IPS-18c (cell line): ENCODE data around the gene TTBK1.
"Not testable (repeated sequence)": the region's sequence is repeated elsewhere in the genome, so short reads cannot be mapped to it uniquely, and the experiment has no call there.

Experiments
- H3K4me3 ChIP-seq: 2 replicates; pipeline ENCODE4 v1.7.0; 2013; ENCODE audit warnings: low read depth, mild to moderate bottlenecking, low read length, moderate library complexity; ENCODE audit not compliant: insufficient read depth
- H3K9me3 ChIP-seq: one replicate; pipeline ENCODE4 v1.6.1; 2013; ENCODE audit warnings: mild to moderate bottlenecking, low read length, moderate library complexity; ENCODE audit not compliant: control insufficient read depth, insufficient read depth

TTBK1 gene

GRCh38 chr6:43302126-43302525 lies 58.8 kb downstream of the TTBK1 start:
- Histone ChIP-seq H3K4me3 (no peak overlapping the region), H3K9me3 (no peaks in the 10 kb centered on the region)

DNA sequence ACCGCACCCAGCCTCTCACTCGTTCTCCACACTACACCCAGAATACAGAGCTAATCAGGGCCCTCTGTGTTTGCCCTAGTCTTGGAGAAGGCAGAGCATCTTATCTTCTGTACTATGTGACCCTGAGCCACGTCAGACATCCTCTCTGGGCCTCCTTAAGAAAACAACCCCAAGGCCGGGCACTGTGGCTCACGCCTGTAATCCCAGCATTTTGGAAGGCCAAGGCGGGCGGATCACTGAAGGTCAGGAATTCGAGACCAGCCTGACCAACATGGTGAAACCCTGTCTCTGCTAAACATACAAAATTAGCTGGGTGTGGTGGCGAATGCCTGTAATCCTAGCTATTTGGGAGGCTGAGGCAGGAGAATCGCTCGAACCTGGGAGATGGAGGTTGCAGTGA lies 59.7 kb downstream of the TTBK1 start:
- not testable (repeated sequence) for H3K4me3 ChIP-seq, H3K9me3 ChIP-seq

GRCh38 chr6:43303751-43304331 lies 60.6 kb downstream of the TTBK1 start:
- no peaks in the 10 kb centered on the region for H3K9me3 ChIP-seq
- no peak overlapping the region for H3K4me3 ChIP-seq

DNA sequence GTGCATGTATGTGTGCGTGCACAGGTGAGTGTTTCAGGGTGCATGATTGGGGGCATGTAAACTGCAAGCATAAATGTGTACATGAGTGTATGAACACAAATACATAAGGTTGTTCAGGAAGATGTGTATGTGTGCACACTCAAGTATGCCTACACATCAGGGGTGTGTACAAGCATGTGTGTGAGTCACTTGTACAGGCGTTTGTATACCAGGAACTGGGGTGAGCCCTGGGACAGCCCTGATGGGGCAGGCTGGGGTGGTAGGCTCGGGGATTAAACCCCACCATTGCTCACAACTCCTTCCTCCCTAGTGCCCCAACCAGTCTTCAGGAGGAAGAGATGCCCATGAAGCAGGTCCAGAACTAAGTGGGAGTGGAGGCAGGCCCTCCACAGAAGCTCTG lies 61.1 kb downstream of the TTBK1 start:
- Histone ChIP-seq H3K4me3 (no peak overlapping the region), H3K9me3 (no peaks in the 10 kb centered on the region)

DNA sequence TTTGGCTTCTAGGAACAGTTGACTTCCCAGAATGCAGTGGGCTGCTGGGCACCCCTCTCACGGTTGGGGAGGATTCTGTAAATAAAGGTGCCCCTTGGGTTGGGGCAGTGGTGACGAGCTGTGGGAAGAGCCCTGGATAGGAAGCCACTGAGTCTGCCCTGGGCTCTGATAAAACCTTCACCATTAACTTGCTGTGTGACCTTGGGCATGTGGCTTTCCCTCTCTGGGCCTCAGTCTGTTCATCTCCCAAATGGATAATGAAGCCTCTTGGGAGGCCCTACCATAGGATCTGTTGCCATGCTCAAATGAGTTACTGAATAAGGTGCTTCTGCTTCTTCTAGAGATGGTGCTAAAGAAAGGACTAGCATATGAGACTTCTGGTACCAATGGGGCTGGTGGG lies 61.6 kb downstream of the TTBK1 start:
- H3K4me3 ChIP-seq, result no peak overlapping the region
- no peaks in the 10 kb centered on the region for H3K9me3 ChIP-seq

DNA sequence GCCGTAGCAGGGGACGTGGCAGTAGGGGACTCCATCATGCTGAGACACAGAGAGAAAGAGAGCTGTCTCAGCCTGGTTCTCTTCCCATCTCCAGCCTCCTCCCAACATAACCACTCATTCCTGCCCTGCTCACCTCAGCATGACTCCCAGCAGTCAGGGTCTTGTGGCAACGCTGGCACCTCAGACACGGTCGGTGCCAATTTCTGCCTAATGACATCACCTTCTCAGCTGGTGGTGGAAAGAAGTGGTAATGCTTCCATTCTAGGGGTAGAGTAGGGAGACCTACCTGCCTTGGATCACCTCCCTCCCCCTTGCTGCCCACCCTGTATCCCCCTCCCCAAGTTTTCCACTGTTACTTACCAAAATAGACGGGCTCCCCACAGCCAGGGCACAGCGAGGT lies 62.8 kb downstream of the TTBK1 start:
- no peak overlapping the region for H3K4me3 ChIP-seq
- H3K9me3 ChIP-seq, result no peaks in the 10 kb centered on the region

DNA sequence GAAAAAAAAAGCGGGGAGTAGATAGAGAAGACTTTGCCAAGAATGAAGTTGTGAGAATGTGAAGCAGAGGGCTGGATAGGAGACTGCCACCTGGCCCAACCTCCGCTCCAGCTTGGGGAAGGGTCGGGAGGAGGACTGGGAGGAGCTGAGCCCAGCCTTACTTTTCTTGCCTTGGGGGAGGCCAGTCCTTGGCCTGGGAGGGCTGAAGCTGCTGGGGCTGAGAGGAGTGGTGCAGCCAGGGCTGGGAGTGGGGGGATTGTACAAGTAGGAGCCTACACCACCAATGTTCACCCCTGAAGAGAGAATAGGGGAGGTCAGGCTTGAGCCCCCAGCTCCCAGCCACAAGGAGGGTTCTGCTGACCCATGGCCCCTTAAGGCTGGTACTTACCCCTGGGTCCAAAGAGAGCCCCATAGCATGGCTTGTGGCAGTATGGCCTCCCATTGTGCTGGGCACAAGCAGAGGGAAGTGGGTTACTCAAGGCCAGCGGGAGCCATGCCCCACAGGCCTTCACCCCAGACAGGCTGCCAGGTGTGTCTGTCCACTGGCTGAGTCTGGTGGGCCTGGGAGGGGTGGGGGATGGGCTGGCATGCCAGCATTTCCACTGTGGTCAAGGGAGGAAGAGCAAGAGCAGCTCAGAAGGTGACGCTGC lies 64.3 kb downstream of the TTBK1 start:
- H3K9me3 ChIP-seq, result no peaks in the 10 kb centered on the region
- no peak overlapping the region for H3K4me3 ChIP-seq

DNA sequence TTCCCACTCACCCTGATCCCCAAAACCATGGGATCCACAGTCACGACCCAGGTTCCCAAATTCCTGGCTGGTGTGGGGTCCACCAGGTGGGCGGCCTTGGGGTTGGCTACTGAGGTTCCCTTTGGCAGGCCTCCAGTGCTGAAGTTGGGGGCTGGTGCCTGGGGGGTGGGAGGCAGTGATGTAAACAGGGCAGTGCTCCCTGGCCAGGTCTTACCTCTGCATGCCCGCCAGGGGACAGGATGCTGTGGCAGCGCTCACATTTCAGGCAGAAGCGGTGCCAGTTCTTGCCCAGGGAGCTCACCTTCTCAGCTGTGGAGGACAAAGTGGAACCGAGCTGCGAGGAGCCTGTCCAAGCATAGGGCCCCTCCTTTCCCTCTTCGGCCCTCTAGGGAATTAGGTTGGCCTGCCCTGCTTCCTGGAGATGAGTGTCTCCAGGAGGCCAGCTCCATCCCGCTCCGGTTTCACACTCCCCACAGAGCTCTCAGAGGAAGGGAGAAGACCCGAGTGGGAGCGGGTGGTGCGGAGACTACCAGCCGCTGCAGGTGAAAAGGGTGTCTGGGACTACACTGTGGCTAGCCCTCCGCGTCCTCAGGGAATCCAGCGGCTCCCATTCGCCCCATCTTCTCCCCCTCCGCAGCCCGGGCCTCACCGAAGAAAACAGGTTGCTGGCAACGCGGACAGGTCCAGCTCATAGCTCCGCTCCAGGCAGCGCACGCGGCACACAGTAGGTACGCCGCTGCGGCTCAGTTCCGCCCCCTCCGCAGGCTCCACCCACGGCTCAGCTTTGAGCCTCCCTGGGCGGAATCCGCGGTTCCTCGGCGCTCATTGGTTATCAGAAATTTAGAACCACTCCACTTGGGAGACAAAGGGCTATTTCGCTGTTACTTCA lies 65.1 kb downstream of the TTBK1 start, which contains the start of gene CRIP3:
CRIP3 (minus strand) TSS at position 726 of the 889 bp plus-strand sequence; CDS start at position 692, 34 bp downstream.
- H3K9me3 ChIP-seq, result no peaks in the 10 kb centered on the region
- H3K4me3 ChIP-seq, result peak within 1 kb of the TSS; percentile 53

GRCh38 chr6:43308990-43309477 lies 65.8 kb downstream of the TTBK1 start:
- no peaks in the 10 kb centered on the region for H3K9me3 ChIP-seq
- peak overlapping the region; percentile 53 for H3K4me3 ChIP-seq

DNA sequence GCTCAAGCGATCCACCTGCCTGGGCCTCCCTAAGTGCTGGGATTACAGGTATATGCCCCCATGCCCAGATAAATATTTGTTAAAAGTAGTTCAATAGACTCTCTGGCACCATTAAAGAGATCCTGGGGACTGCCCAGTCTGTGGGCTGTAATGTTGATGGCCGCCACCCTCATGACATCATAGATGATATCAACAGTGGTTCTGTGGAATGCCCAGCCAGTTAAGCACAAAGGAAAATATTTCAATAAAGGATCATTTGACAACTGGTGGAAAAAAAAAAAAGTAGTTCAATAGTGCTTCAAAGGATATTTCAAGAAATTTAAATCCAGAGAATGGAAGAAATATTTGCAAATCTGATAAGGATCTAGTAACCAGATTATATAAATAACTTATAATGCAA lies 66.9 kb downstream of the TTBK1 start:
- Histone ChIP-seq H3K4me3 (no peak overlapping the region), H3K9me3 (no peaks in the 10 kb centered on the region)

- no peaks in the 10 kb centered on the region for H3K9me3 ChIP-seq
- H3K4me3 ChIP-seq, result no peak overlapping the region
Measured at GRCh38 chr6:43310624-43311023, 67.3 kb downstream of the TTBK1 start.

DNA sequence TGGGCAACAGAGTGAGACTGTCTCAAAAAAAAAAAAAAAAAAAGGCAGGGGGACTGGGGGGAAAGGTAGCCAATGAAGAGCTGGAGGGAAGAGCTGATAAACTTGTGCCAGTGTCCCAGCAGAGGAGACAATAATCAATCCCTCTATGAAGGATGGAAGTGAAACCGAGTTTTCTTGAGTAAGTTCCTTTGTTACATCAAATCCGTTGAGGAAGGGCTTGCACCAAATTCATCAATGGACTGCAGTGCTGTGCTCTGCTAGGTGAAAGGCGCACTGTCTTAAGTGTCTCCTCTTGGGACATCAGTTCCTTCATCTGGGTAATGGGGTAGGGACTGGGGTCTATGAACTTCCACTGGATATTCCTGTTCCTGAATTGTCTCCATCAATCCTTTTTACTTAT lies 68.4 kb downstream of the TTBK1 start:
- H3K9me3 ChIP-seq, result no peaks in the 10 kb centered on the region
- no peak overlapping the region for H3K4me3 ChIP-seq

DNA sequence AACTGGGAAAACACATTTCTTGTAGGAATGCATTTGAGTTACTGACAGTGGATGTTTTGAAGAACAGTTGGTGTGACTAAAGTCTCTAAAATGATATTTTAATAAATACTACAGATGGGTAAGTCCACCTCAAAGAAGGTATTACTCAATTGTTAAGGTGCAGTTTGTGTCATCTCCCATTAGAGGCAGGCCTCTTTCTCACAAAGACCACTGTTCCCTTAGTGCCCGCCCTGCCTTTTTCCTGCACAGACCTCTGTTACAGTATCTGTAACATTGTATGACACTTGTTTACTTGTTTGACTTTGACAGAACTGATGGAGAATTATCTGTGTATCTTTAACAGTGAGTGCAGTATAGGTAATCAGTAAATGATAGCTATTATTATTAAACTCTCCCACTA lies 70.5 kb downstream of the TTBK1 start:
- H3K4me3 ChIP-seq, result no peak overlapping the region

DNA sequence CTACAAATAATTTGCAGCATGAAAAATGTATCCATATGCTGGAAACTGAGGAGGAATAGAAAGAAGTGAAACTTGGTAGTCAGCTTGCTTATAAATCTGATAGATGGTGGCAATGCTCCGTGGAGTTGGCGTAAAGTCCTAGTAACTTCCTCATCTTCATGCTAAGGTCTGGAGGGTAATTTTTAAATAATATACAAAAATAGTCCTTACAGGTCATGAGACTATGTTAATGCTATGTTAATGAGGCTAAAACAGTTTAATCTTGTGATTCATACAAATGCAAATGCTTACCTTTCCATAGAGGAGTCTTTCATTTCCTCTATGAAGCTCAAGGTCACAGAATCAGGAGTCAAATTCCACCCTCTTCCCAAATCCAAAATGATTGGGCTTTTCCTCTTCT lies 74.7 kb downstream of the TTBK1 start:
- H3K4me3 ChIP-seq, result no peak overlapping the region
- no peaks in the 10 kb centered on the region for H3K9me3 ChIP-seq

More for the DNA sequence above, 70.5 kb downstream of the TTBK1 start:
- H3K9me3 ChIP-seq, result no peaks in the 10 kb centered on the region

GRCh38 chr6:43325876-43326275 lies 82.6 kb downstream of the TTBK1 start:
- Histone ChIP-seq H3K9me3 (no peaks in the 10 kb centered on the region), H3K4me3 (no peak overlapping the region)

GRCh38 chr6:43328528-43328927 lies 85.2 kb downstream of the TTBK1 start:
- Histone ChIP-seq H3K4me3 (no peak overlapping the region), H3K9me3 (no peaks in the 10 kb centered on the region)

GRCh38 chr6:43331470-43331869 lies 88.2 kb downstream of the TTBK1 start:
- H3K4me3 ChIP-seq, result no peak overlapping the region
- no peaks in the 10 kb centered on the region for H3K9me3 ChIP-seq

- H3K4me3 ChIP-seq, result no peak overlapping the region
- H3K9me3 ChIP-seq, result no peaks in the 10 kb centered on the region
Measured at GRCh38 chr6:43331891-43332290, 88.6 kb downstream of the TTBK1 start.
